DOHH2 (cell line): ENCODE data around the gene RPL13A.

Experiments
- H3F3A ChIP-seq: fragments of 200-600 bp; sonication (generic), shearing (Covaris generic); 2 replicates; pipeline ENCODE4 v1.6.0; 2016; ENCODE audit warnings: antibody characterized with exemption, mild to moderate bottlenecking; ENCODE audit not compliant: control insufficient read depth, insufficient read depth
- H3K27ac ChIP-seq: fragments of 200-600 bp; sonication (generic); 2 replicates; pipeline ENCODE4 v1.5.1; 2014; ENCODE audit warnings: low read depth, mild to moderate bottlenecking, low read length, moderate library complexity
- H3K27me3 ChIP-seq: fragments of 200-600 bp; sonication (generic); 2 replicates; pipeline ENCODE4 v1.6.1; 2014; ENCODE audit warnings: mild to moderate bottlenecking, low read length, mixed read lengths; ENCODE audit not compliant: control insufficient read depth
- H3K36me3 ChIP-seq: fragments of 200-600 bp; sonication (generic); 2 replicates; pipeline ENCODE4 v1.6.1; 2014; ENCODE audit warnings: mild to moderate bottlenecking, low read length, moderate library complexity, mixed read lengths; ENCODE audit not compliant: control insufficient read depth
- H3K4me1 ChIP-seq: fragments of 200-600 bp; sonication (generic); 2 replicates; pipeline ENCODE4 v1.6.1; 2014; ENCODE audit warnings: mild to moderate bottlenecking, low read length, mixed read lengths; ENCODE audit not compliant: control insufficient read depth
- H3K4me2 ChIP-seq: fragments of 200-600 bp; sonication (generic); 2 replicates; pipeline ENCODE4 v1.6.0; 2014; ENCODE audit warnings: mild to moderate bottlenecking, low read length, moderate library complexity
- H3K4me3 ChIP-seq: fragments of 200-600 bp; sonication (generic); 2 replicates; pipeline ENCODE4 v1.5.1; 2014; ENCODE audit warnings: mild to moderate bottlenecking, low read length, mixed read lengths
- H3K79me2 ChIP-seq: fragments of 200-600 bp; sonication (generic); 2 replicates; pipeline ENCODE4 v1.6.1; 2014; ENCODE audit warnings: mild to moderate bottlenecking, low read length, mixed read lengths; ENCODE audit not compliant: control insufficient read depth
- H3K9me2 ChIP-seq: fragments of 200-600 bp; sonication (generic); replicated peaks from 2 replicates; pipeline ENCODE4 v1.6.1; 2014; ENCODE audit warnings: mild to moderate bottlenecking, low read length, mixed read lengths; ENCODE audit not compliant: control insufficient read depth
- H3K9me3 ChIP-seq: fragments of 200-600 bp; sonication (generic); 2 replicates; pipeline ENCODE4 v1.6.1; 2014; ENCODE audit warnings: antibody characterized with exemption, low read length, mixed read lengths; ENCODE audit not compliant: control insufficient read depth, insufficient read depth
- H4K20me1 ChIP-seq: fragments of 200-600 bp; sonication (generic); 2 replicates; pipeline ENCODE4 v1.6.0; 2014; ENCODE audit warnings: low read depth, mild to moderate bottlenecking, antibody characterized with exemption, low read length, moderate library complexity; ENCODE audit not compliant: control insufficient read depth, insufficient read depth
- CTCF ChIP-seq: fragments of 200-600 bp; sonication (generic); IDR thresholded peaks from one replicate; pipeline ENCODE4 v1.5.1; 2014; ENCODE audit warnings: antibody characterized with exemption, mild to moderate bottlenecking, low read depth, low read length; ENCODE audit not compliant: poor library complexity, severe bottlenecking
- EZH2phosphoT487 ChIP-seq: fragments of 200-600 bp; sonication (generic); IDR thresholded peaks from 2 replicates; pipeline ENCODE4 v1.6.1; 2017; ENCODE audit warnings: borderline replicate concordance, mild to moderate bottlenecking, antibody characterized with exemption, low read length, moderate library complexity, mixed read lengths

Gene RPL13A

GRCh38 chr19:49528211-49528771 lies 40.9 kb downstream of the RPL13A start:
- Histone ChIP-seq H3K9me2 (no peaks in the 10 kb centered on the region), H3K27me3 (peaks cover 4% of the 10 kb centered on the region; the same call in 1 of the 2 replicates), H3K4me3 (no peak overlapping the region), H3F3A (no peaks in the 10 kb centered on the region), H3K27ac (no peak overlapping the region), H3K4me2 (no peak overlapping the region), H3K4me1 (peaks cover 5% of the 10 kb centered on the region), H4K20me1 (no peaks in the 10 kb centered on the region), H3K36me3 (no peaks in the 10 kb centered on the region), H3K9me3 (no peaks in the 10 kb centered on the region), H3K79me2 (no peaks in the 10 kb centered on the region)
- TF ChIP-seq EZH2phosphoT487 (no peak), CTCF (no peak)

GRCh38 chr19:49530708-49531107 lies 43.3 kb downstream of the RPL13A start:
- Histone ChIP-seq H3K79me2 (no peaks in the 10 kb centered on the region), H3K9me3 (no peaks in the 10 kb centered on the region), H3K27me3 (peaks cover 16% of the 10 kb centered on the region), H3K4me2 (no peak overlapping the region), H3K9me2 (no peaks in the 10 kb centered on the region), H3K36me3 (no peaks in the 10 kb centered on the region), H3K27ac (no peak overlapping the region), H3K4me3 (no peak overlapping the region), H3F3A (peaks cover 5% of the 10 kb centered on the region; the same call in 1 of the 2 replicates), H3K4me1 (peaks cover 20% of the 10 kb centered on the region), H4K20me1 (no peaks in the 10 kb centered on the region)
- TF ChIP-seq EZH2phosphoT487 = no peak
- TF ChIP-seq CTCF = no peak

- H3K27ac ChIP-seq = no peak overlapping the region
- H3K4me1 ChIP-seq = peaks cover 33% of the 10 kb centered on the region
- peak overlapping the region; percentile 84 for H3K4me3 ChIP-seq
- H3K4me2 ChIP-seq = peak overlapping the region; percentile 98
- no peaks in the 10 kb centered on the region for H3K79me2 ChIP-seq
- no peaks in the 10 kb centered on the region for H3K36me3 ChIP-seq
- H3F3A ChIP-seq = peaks cover 5% of the 10 kb centered on the region; the same call in 1 of the 2 replicates
- TF ChIP-seq CTCF = peak; percentile 59
- no peak for TF ChIP-seq EZH2phosphoT487
- H3K27me3 ChIP-seq = peaks cover 16% of the 10 kb centered on the region
- no peaks in the 10 kb centered on the region for H4K20me1 ChIP-seq
- H3K9me2 ChIP-seq = no peaks in the 10 kb centered on the region
- H3K9me3 ChIP-seq = no peaks in the 10 kb centered on the region
Observed at GRCh38 chr19:49533551-49534488, 46.4 kb downstream of the RPL13A start.
